GM21723 (cell line): ENCODE results near the gene SCNN1A.
A peak's percentile ranks its signal among the peaks of the same experiment; 100 is the strongest.
"Not testable (repeated sequence)": the region's sequence is repeated elsewhere in the genome, so short reads cannot be mapped to it uniquely, and the experiment has no call there.

Experiments
- ATAC-seq: cut with Tn5 transposase; IDR thresholded peaks from one replicate; pipeline ENCODE4 v1.9.1; 2021; ENCODE audit warnings: mild to moderate bottlenecking, moderate library complexity; ENCODE audit not compliant: unreplicated experiment

Gene SCNN1A

DNA sequence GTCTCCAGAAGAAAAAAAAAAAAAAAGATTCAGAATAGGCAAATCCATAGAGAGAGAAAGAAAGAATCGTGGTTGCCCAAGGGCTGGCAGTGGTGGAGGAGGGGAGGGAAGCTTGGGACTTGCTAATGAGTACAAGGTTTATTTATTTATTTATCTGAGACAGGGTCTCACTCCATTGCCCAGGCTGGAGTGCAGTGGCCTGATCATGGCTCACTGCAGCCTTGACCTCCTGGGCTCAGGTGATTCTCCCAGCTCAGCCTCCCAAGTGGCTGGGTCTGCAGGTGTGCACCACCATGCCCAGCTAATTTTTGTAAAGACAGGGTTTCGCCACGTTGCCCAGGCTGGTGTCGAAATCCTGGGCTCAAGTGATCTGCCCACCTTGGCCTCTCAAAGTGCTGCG is 23.7 kb downstream of the SCNN1A start:
- ATAC-seq: no peak

DNA sequence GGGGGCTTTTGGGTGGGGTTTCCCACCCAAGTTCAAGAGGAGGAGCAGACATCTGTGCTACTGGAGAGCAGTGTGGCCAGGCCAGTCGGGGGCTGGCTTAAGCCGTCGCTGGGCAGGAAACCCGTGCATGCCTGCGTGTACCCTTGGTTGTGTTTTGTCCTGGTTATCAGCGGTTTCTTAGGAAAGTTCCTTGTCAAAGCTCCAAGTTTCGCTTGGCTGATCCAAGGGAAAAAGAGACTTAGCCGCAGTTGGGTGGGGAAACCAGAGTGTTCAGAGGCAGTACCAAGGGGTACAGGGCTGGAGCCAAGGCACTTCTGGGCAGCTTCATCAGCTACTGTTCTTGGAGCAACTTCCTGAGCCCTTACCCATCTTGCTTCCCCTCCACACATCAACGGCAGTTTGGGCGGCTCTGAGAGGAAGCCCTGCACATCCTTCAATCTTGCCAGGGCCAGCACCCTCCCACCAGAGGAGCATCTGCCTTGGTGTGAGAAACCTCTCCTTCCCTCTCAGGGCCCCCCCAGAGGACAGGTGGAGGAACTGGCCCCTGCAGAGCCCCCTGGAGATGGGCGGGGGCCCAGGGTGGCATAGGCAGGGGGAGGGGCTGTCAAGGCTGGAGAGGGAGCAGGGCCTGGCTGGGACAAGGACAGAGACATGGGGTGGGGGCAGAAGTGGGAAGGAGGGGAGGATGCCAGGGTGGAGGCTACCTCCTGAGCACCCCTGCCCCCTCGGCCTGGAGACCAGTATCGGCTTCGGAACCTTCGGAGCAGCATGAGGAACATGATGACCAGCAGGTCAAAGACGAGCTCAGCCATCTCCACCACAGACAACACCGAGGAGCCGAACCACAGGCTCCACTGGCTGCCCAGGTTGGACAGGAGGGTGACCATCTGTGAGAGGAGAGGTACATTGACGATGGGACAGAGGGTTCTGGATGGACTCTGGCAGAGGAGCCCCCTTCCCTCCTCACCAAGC is 27.7 kb downstream of the SCNN1A start:
- ATAC-seq: no peak

DNA sequence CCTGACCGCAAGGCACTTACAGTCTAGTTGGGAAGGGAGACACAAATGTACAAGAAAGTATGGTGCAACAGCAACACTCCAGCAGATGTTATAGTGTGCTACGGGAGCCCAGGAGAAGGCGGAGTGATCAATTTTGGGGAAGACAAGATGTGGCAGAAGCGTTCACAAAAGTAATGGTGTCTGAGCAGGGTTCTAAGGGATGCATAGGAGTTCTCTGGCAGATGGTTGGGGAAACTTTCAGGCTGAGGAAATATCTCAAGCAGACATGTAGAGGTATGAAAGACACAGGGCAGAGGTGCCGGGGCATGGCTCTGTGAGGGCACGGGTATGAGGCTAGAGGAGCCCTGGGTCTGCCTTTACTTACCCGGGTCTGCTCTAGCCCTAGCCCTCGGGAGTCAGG is 28.4 kb downstream of the SCNN1A start:
- ATAC-seq: no peak

DNA sequence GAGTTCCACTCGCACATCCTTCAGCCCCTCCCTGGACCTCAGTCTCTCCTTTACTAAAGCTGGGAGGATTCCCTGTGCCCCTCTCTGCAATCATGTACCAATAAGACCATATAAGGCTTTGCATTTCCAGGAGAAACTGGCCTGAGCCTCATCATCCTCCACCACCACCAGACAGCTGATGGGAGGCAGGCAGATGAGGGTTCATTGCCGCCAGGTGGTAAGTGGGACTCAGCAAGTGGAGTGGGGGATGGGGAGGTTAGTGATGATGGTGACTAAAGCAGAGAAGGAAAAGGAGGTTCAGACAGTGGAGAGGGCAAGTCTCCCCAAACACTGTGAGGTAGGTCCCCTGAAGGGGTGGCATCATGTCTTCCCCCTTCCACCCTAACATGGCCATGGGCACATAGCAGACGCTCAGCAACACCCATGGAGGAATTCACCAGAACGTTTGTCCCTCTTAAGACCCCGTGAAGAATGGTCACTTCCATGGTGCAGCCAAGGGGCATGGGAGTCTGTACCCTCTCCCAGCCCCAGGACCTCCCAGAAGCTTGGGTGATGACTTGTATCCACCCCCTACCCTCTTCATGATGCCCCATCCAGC is 29.0 kb downstream of the SCNN1A start:
- no peak for ATAC-seq

DNA sequence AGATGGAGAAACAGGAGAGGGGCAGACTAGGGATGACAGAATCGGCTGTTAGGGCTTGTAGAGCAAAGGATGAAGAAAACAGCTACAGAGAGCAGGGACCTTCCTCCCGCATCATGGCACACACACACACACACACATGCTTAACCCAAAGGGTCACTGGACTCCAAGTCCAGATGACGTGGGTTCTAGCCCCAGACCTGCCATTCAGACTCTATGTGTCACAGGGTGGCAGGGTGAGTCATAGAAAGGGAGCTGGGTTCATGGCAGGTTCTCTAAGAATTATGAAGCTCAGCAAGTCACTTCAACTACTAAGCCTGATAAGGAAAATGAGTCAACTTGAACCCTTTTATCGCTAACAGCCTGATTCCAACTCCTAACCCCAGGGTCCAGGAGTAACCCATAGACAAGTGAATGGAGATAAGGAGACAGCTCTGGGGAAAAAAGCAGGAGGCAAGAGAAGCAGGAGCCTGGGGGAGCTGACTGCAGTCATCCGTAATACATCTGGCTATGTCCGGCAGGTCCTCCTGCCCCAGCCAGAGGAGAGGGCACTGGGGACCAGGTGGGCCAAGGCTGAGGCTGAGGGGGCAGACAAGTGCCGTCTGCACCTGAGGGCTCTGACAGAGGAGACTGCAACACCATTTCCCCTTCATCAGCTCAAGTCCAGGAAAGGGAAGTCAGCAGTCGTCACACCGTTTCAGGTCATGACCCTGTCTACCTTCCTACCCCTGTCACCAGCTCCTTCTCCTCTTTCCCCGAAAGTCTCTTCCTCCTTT is 29.9 kb downstream of the SCNN1A start:
- ATAC-seq: no peak

DNA sequence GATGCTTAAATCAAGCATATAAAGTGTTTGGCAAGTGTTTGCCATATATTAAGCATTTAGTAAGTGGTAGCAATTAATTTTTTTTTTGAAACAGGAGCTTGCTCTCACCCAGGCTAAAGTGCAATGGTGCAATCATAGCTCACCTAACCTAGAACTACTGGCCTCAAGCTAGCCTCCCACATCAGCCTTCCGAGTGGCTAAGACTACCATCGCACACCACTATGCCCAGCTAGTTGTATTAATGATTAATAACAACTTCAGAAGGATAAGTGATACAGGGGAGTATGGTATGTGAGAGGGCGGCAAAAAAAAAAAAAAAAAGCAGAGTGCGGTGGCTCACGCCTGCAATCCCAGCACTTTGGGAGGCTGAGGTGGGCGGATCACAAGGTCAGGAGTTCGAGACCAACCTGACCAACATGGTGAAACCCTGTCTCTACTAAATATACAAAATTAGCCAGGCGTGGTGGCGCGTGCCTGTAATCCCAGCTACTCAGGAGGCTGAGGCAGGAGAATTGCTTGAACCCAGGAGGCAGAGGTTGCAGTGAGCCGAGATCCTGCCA is 31.2 kb downstream of the SCNN1A start:
- ATAC-seq: not testable (repeated sequence)

DNA sequence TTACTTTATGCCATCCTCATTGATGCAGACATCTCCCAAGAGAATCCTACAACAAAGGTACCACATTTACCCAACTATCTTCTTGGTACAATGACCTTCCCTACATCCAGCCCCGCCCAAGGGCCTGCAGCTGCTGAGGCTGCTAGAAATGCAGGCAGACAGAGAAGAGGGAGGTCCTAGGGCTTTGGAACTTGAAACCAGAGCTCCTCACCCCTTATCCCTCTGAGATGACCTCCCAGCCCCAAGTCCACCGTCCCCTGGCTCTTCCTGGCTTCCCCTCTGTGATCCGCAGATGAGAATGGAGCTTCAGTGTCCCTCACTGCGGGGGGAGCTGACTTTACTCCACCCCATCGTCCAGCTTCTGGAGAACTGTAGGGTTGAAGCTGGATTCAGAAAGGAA is 31.8 kb downstream of the SCNN1A start:
- ATAC-seq: no peak

DNA sequence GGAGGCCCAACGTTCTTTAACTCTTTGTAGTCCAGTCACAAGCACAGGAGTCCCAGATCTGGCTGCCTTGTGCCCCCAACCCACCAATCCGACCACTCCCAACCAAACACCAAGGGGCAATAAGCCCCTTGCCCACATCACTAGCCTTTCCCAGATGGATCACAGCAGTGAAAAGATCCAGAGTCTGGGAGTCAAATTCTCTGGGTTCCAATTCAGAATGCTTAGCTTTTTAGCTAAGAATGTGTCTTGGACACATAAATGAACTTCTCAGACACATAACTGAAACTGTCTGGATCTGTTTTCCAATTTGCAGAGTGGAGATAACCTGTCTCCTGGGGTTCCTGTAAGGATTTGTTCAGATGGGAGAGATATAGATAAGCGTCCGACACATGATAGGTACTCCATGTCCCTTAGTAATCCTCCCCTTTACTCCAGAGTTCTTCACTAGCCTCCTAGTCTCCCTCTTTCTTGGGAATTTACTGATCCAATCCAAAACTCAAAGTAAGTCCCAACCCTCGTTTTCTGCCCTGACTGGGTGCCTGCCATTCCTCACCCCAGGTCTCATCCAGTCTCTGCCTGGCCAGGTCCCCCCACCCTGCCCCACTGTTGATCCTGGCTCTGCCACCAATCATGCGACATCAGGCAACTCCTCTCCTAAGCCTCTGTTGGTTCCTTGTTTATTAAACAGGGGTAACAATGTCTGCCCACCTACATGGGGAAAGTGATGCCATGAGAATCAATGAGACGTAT is 33.0 kb downstream of the SCNN1A start:
- no peak for ATAC-seq

DNA sequence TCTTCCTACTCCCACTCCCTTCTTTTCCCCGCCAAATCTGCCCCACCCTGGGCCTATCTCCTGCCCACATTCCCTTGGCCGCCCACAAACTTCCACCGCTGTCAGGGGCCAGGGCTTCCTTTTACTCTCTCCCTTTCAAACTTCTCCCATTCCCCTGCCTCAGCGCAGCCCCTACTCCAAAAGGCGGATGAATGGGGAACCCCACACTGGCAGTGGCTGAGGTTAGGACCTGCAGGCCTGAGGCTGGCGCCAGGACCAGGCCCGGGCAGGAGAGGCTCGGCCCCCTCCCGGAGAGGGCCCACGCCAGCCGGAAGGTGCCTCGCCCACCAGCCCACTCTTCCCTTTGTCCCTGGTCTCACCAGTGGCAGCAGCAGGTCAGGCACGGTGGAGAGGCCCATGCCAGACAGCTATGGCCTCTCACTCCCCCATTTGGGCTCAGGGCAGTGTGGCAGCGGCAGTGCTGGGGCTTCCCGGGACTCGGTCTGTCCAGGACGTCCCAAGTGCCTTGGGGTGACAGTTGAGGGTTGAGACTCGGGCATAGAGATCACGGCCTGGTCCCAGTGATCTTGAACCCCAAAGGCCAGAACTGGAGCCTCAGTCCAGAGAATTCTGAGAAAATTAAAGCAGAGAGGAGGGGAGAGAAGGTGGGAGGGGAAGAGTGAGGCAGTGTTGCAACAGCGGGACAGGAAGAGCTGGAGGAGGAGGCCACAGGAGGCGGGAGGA is 33.8 kb downstream of the SCNN1A start, which contains the start of gene TNFRSF1A:
TNFRSF1A (minus strand) TSS at position 660 of the 723 bp plus-strand sequence; CDS start at position 398, 262 bp downstream.
- no peak for ATAC-seq

DNA sequence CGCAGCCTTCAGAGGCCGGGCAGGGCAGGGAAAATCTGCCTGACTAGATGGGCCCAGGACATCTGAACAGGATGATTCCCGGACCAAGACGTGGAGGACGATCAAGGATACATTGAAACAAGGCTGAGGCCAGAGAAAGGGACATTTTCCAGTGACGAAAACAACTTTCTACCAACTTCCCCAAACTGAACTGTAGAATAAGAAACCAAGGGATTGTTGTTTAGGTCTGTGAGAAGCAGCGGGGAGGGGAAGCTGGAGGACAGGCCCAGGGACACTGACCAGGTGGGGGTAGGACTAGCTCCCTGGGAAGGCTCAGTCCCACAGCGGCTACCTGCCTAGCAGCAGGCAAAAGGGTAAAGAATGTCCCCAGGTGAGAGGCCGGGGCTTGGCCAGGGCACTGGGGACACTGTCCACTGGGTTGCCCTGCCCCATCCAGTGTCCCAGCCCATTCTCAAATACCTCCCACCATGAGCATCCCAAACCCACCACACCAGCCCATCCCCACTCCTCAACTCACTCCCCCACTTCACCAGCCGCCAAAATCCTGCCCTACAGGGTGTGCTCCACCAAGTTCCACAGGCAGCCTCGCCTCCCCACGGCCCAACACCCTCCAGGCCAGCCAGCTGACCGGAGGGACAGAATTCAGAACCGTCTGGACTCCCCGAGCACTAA is 34.5 kb downstream of the SCNN1A start:
- no peak for ATAC-seq

DNA sequence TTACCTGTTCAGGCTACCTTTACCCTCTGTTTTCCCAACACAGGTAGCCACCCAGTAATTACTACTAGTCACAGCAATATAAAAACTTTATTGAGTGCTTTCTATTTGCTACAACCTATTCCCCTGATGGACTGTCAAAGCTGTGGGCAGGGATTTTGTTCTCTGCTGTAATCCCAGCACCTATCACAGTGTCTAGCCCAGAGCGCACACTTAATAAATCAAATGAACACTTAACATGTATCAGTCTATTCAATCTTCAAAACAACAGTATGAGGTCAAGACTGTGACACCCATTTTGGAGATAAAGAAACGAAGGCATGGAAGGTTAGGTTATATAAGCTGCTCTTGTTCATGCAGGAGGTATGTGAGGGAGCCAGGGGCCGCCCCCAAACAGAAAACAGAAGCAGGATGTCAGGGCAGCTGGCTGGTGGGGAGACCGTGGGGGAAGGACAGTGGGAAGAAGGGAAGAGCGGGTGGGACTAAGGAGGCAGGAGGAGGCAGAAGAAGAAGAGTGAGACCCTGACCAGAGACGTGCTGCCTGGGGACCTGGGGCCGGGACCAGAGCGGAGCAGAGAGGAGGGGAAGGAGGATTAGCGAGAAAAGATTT is 35.2 kb downstream of the SCNN1A start:
- ATAC-seq: no peak

DNA sequence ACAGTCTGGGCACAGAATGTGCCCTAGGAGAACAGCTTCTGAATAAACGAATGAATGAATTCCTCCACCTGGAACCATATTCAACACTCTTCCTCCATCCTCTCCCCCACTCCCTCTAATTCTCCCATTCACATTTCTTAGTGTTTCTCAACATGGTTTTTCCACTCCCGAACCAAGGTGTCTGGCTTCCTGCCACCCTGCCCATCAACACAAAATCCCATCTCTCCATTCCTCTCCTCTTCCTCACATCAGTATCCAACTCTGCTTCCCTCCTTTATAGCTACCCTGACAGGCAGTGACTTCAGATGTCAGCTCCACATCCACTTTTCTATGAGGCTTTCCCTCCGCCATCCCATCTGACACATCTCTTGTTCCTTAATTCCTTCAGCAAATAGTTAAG is 36.4 kb downstream of the SCNN1A start:
- no peak for ATAC-seq

DNA sequence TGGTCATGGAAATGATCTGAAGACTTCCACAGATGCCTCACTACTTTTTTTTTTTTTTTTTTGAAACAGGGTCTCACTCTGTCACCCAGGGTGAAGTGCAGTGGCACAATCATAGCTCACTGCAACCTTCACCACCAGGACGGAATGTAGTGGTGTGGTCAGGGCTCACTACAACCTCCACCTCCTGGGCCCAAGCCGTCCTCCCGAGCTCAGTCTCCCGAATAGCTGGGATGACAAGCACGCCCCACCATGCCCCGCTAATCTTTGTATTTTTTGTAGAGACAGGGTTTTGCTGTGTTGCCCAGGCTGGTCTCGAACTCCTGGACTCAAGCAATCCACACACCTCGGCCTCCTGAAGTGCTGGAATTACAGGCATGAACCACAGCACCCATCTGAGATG is 36.8 kb downstream of the SCNN1A start:
- not testable (repeated sequence) for ATAC-seq

DNA sequence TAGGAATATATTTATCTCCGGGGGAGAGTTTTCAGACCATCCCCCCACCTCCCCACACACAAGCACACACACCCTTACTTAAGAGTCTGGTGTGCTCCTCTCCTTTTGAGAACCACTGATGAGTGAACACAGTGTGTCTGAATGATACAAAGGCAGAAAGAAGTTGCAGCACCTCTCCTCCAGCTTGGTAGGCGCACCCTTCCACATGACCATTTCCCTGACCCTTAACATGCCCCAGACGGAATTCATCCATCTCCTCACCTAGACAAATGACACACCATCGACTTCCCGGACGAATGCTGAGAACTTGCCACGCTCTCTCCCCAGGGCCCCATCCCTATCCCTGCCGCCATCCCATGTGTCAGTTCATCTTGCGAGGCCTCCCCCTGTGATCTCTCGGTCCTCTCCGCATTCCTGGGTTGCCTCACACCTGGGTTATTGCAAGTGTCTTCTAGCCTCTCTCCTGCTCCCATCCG is 37.4 kb downstream of the SCNN1A start:
- no peak for ATAC-seq

DNA sequence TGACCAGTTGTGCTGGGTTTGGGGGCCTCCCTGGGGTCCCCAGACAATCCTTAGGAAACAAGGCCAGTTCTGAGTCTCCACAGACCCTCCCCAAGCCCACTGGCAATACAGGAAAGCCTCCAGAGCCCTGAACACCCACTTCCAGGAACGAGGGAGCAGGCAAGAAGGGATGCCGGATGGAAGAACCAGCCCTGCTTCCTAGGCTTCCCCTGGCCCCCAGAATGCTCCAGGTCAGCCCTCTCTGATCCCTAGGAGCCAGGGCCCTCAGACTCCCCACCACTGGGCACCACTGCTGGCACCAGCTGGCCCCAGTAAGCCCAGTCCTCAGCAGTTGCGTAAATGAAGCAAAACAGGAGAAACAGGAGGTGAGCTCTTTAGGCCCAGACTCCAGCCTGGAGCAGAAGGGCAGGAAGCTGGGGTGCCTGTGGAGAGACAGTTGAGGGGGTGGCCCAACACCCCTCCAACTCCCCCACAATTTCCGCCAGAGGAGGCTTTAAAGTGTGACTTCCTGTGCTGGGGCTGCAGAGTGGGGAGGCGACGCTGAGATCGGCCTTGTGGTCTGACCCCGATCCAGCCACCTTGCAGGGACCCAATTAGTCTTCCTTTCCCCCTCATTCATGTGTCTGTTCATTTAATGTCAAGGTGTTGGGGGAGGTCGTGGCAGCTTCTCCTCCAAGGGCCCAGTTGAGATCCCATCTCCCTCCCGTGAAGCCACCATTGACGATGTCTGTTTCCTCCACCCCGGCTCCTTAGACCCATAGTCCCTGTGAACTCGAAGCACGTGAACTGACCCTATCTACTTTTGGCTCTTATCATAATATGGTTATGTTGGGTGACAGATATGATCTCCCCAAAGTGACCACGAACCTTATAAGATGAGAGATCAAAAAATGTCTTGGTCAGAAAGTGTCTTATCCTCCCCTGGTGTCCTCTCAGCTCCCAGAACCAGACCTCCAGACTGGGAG is 38.2 kb downstream of the SCNN1A start:
- no peak for ATAC-seq

DNA sequence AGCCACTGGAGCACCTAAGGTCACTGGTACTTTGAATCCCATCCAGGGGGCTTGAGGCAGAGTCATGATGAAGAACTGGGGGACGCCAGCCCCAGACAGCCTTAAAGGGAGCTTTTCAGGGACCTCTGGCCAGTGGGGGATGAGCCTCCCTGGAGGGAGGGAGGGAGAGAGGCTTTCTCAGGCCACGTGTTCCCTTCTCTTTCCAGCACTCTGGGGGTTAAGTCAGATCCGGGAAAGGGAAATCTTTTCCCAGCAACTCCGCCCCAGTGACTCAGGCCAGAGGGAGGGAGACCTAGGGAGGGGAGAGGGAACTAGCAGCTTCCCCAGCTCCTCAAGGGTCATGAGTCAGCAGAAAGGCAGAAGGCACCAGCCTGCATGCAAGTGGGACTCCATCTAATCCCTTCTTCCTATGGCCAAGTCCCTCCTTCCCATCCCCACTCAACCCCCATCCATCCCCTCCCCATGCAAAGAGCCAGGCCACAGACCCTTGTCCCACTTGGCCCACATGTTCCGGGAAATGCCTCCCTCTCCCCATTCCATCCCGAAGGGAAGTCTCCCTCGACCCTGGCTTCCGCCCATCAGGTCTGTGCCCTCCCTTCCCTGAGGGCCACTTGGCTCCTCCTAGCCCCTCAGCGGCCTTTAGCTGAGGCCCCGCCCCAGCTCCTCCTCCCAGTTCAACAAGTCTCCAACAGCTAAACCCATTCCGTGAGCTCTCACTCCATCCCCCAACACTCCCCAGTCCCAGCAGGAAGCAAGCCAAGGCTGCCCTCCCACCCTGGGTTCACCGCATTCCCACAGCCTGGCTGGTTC is 39.1 kb downstream of the SCNN1A start:
- ATAC-seq: peak; percentile 14
